Stimulated activated naive CD8-positive, alpha-beta T cell treated with anti-CD3 and anti-CD28 coated beads, Interleukin-15, amount 100 ng/mL, for 72 hours (primary cell): ENCODE data around the gene OR8G1.
"Not testable (repeated sequence)": the region's sequence is repeated elsewhere in the genome, so short reads cannot be mapped to it uniquely, and the experiment has no call there.

Source experiments
- ATAC-seq: fragments of 150-1000 bp; cut with Tn5 transposase; 2 replicates; pipeline ENCODE4 v1.10.0; 2021; ENCODE audit warnings: mild to moderate bottlenecking, moderate library complexity
- DNase-seq, 2 donors: peaks; one replicate each; pipeline ENCODE4 v3.0.0; 2021 to 2022
- H3K27ac Mint-ChIP-seq, 2 donors: one replicate each; pipeline ENCODE4 v1.8.0; 2022; ENCODE audit warnings: mild to moderate bottlenecking in 2 of 2, mixed read lengths in 2 of 2, moderate library complexity in 2 of 2
- H3K27me3 Mint-ChIP-seq: one replicate; pipeline ENCODE4 v1.8.0; 2022; ENCODE audit warnings: mixed read lengths
- H3K4me1 Mint-ChIP-seq: one replicate; pipeline ENCODE4 v1.8.0; 2022; ENCODE audit warnings: mild to moderate bottlenecking, mixed read lengths
- H3K4me3 Mint-ChIP-seq, 2 donors: one replicate each; pipeline ENCODE4 v1.8.0; 2022; ENCODE audit warnings: mild to moderate bottlenecking in 2 of 2, mixed read lengths in 2 of 2, moderate library complexity in 1 of 2
- H3K9me3 Mint-ChIP-seq, 2 donors: one replicate each; pipeline ENCODE4 v1.8.0; 2022; ENCODE audit warnings: mixed read lengths in 2 of 2

The OR8G1 gene

GRCh38 chr11:124214027-124214426 is 26.9 kb upstream of the OR8G1 start:
- ATAC-seq (no peak), DNase-seq (no peak)
- Mint-ChIP-seq H3K27ac (no peak overlapping the region), H3K4me1 (no peaks in the 10 kb centered on the region), H3K9me3 (no peaks in the 10 kb centered on the region), H3K27me3 (no peaks in the 10 kb centered on the region), H3K4me3 (no peak overlapping the region)

- no peak for DNase-seq
- no peak overlapping the region for H3K4me3 Mint-ChIP-seq
- H3K4me1 Mint-ChIP-seq = no peaks in the 10 kb centered on the region
These were observed 21.8 kb upstream of the OR8G1 start for GRCh38 chr11:124219126-124219525.

GRCh38 chr11:124222407-124222806 is 18.5 kb upstream of the OR8G1 start:
- Mint-ChIP-seq H3K9me3 (no peaks in the 10 kb centered on the region), H3K27ac (no peak overlapping the region), H3K4me1 (no peaks in the 10 kb centered on the region), H3K4me3 (no peak overlapping the region), H3K27me3 (peaks cover 18% of the 10 kb centered on the region)
- DNase-seq = no peak
- no peak for ATAC-seq

More at GRCh38 chr11:124219126-124219525, 21.8 kb upstream of the OR8G1 start:
- H3K27ac Mint-ChIP-seq = no peak overlapping the region
- ATAC-seq = no peak
- no peaks in the 10 kb centered on the region for H3K9me3 Mint-ChIP-seq
- no peaks in the 10 kb centered on the region for H3K27me3 Mint-ChIP-seq

- not testable (repeated sequence) for H3K4me3 Mint-ChIP-seq, H3K4me1 Mint-ChIP-seq, H3K9me3 Mint-ChIP-seq, H3K27ac Mint-ChIP-seq, ATAC-seq, DNase-seq
- peaks cover 18% of the 10 kb centered on the region for H3K27me3 Mint-ChIP-seq
These were observed 16.1 kb upstream of the OR8G1 start for GRCh38 chr11:124224618-124225423.

GRCh38 chr11:124225471-124225870 is 15.4 kb upstream of the OR8G1 start:
- no peak for ATAC-seq
- no peaks in the 10 kb centered on the region for H3K4me1 Mint-ChIP-seq
- H3K27ac Mint-ChIP-seq = no peak overlapping the region
- DNase-seq = no peak
- H3K27me3 Mint-ChIP-seq = peaks cover 18% of the 10 kb centered on the region
- H3K4me3 Mint-ChIP-seq = no peak overlapping the region
- H3K9me3 Mint-ChIP-seq = peaks cover 0 to 7% of the 10 kb centered on the region in 2 donors

- no peak for ATAC-seq
- H3K4me1 Mint-ChIP-seq = no peaks in the 10 kb centered on the region
- H3K27ac Mint-ChIP-seq = no peak overlapping the region
- H3K4me3 Mint-ChIP-seq = no peak overlapping the region
- H3K27me3 Mint-ChIP-seq = no peaks in the 10 kb centered on the region
- DNase-seq = no peak
- peaks cover 0 to under 1% of the 10 kb centered on the region in 2 donors for H3K9me3 Mint-ChIP-seq
These were observed 7.5 kb upstream of the OR8G1 start for GRCh38 chr11:124233376-124233775.

GRCh38 chr11:124238512-124238911 is 2.4 kb upstream of the OR8G1 start:
- ATAC-seq (no peak), DNase-seq (no peak)
- no peak overlapping the region for H3K4me3 Mint-ChIP-seq
- no peaks in the 10 kb centered on the region for H3K9me3 Mint-ChIP-seq
- H3K4me1 Mint-ChIP-seq = no peaks in the 10 kb centered on the region
- H3K27me3 Mint-ChIP-seq = no peaks in the 10 kb centered on the region
- H3K27ac Mint-ChIP-seq = no peak overlapping the region

GRCh38 chr11:124249869-124250268 is 9.0 kb downstream of the OR8G1 start:
- not testable (repeated sequence) for DNase-seq, ATAC-seq, H3K9me3 Mint-ChIP-seq, H3K4me3 Mint-ChIP-seq, H3K4me1 Mint-ChIP-seq, H3K27me3 Mint-ChIP-seq
- H3K27ac Mint-ChIP-seq = peak overlapping the region in 1 of 2 donors; percentile 5

- H3K9me3 Mint-ChIP-seq = no peaks in the 10 kb centered on the region
- no peak for ATAC-seq
- H3K27me3 Mint-ChIP-seq = no peaks in the 10 kb centered on the region
- no peaks in the 10 kb centered on the region for H3K4me1 Mint-ChIP-seq
- DNase-seq = no peak
- no peak within 1 kb of the TSS for H3K4me3 Mint-ChIP-seq
- H3K27ac Mint-ChIP-seq = no peak within 1 kb of the TSS
These were observed 15.2 kb downstream of the OR8G1 start, which contains the start of gene OR8G5 for GRCh38 chr11:124256076-124256475. Gene OR8G5 (plus strand): TSS chr11:124256376. CDS start chr11:124264932, 8,556 bp downstream.

- H3K9me3 Mint-ChIP-seq, H3K4me3 Mint-ChIP-seq, H3K27ac Mint-ChIP-seq, H3K27me3 Mint-ChIP-seq, DNase-seq, H3K4me1 Mint-ChIP-seq, ATAC-seq: not testable (repeated sequence)
These were observed 24.1 kb downstream of the OR8G1 start for GRCh38 chr11:124265041-124265440.

GRCh38 chr11:124270886-124271285 is 30.0 kb downstream of the OR8G1 start:
- H3K4me3 Mint-ChIP-seq, DNase-seq, H3K9me3 Mint-ChIP-seq, H3K4me1 Mint-ChIP-seq, H3K27ac Mint-ChIP-seq, H3K27me3 Mint-ChIP-seq, ATAC-seq: not testable (repeated sequence)

GRCh38 chr11:124274000-124274399 is 33.1 kb downstream of the OR8G1 start:
- ATAC-seq = no peak
- no peak for DNase-seq
- H3K4me3 Mint-ChIP-seq = no peak overlapping the region
- no peaks in the 10 kb centered on the region for H3K9me3 Mint-ChIP-seq
- H3K4me1 Mint-ChIP-seq = no peaks in the 10 kb centered on the region
- peaks cover 10% of the 10 kb centered on the region for H3K27me3 Mint-ChIP-seq
- no peak overlapping the region for H3K27ac Mint-ChIP-seq

- Mint-ChIP-seq H3K9me3 (peaks cover 0 to 18% of the 10 kb centered on the region in 2 donors), H3K4me1 (no peaks in the 10 kb centered on the region), H3K27me3 (peaks cover 10% of the 10 kb centered on the region), H3K4me3 (no peak overlapping the region), H3K27ac (no peak overlapping the region)
- DNase-seq (no peak), ATAC-seq (peak; percentile 67)
These were observed 35.2 kb downstream of the OR8G1 start for GRCh38 chr11:124276081-124276480.

- H3K27ac Mint-ChIP-seq = no peak overlapping the region
- ATAC-seq (peak; percentile 33), DNase-seq (no peak)
- H3K27me3 Mint-ChIP-seq = peaks cover 10% of the 10 kb centered on the region
- no peaks in the 10 kb centered on the region for H3K4me1 Mint-ChIP-seq
- no peak overlapping the region for H3K4me3 Mint-ChIP-seq
- peaks cover 0 to 26% of the 10 kb centered on the region in 2 donors for H3K9me3 Mint-ChIP-seq
These were observed 36.3 kb downstream of the OR8G1 start for GRCh38 chr11:124277207-124277606.

GRCh38 chr11:124277804-124278203 is 36.9 kb downstream of the OR8G1 start:
- no peaks in the 10 kb centered on the region for H3K4me1 Mint-ChIP-seq

GRCh38 chr11:124278261-124278660 is 37.4 kb downstream of the OR8G1 start:
- H3K4me1 Mint-ChIP-seq = no peaks in the 10 kb centered on the region
- ATAC-seq (no peak), DNase-seq (no peak)
- no peak overlapping the region for H3K27ac Mint-ChIP-seq
- H3K27me3 Mint-ChIP-seq = peaks cover 10% of the 10 kb centered on the region
- H3K4me3 Mint-ChIP-seq = no peak overlapping the region
- peaks cover 0 to 30% of the 10 kb centered on the region in 2 donors for H3K9me3 Mint-ChIP-seq

More at GRCh38 chr11:124277804-124278203, 36.9 kb downstream of the OR8G1 start:
- H3K9me3 Mint-ChIP-seq = peaks cover 0 to 26% of the 10 kb centered on the region in 2 donors
- no peak overlapping the region for H3K4me3 Mint-ChIP-seq
- no peak for ATAC-seq
- H3K27ac Mint-ChIP-seq = no peak overlapping the region
- no peak for DNase-seq
- peaks cover 10% of the 10 kb centered on the region for H3K27me3 Mint-ChIP-seq
